ENCODE measurements around the gene RIMS3.

RIMS3 gene

DNA sequence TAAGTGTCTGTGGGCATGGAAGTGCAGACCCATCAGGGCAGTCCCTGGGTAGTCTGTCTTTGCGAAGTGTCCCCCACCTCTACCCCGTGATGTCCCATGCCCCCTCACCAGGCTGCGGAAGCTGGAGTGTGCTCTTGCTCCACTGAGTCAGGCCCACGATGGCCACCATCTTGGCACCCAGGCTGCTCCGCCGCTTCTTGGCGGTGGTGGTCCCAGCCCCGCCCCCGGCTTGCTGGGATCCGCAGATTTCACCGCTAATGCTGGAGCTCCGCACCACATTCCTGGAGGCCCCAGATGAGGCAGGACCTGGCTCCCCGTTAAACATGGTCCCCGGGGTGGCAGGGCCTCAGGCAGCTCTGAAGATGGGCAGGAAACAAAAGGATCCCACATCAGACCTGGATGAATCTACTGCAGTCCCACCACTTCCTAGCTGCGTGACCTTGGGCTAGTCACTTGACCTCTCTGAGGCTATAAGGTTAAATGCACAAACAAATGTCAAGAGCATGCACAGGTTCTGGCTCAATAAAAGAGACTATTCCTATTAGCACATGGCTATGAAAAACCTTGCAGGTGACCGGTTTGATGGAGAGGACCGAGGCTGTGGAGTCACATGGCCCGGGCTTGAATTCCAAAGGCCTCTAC lies 23.8 kb downstream of the RIMS3 start:
- Histone ChIP-seq H3K79me2 (ENCODE audit: insufficient read depth, low read length) (no peaks in the 10 kb centered on the region), H3K9ac (ENCODE audit: low read length) (no peak overlapping the region), H3K9me3 (ENCODE audit: low read length) (no peaks in the 10 kb centered on the region), H2AFZ (ENCODE audit: low read length) (no peak overlapping the region), H3K4me1 (ENCODE audit: insufficient read depth, low read length, severe bottlenecking) (no peaks in the 10 kb centered on the region), H3K9me2 (ENCODE audit: low read depth, low read length) (no peaks in the 10 kb centered on the region), H3F3A (ENCODE audit: insufficient read depth, low read length) (no peaks in the 10 kb centered on the region), H3K36me3 (ENCODE audit: insufficient read depth, low read length) (no peaks in the 10 kb centered on the region), H3K27ac (ENCODE audit: low read depth, low read length, poor library complexity, severe bottlenecking) (no peak overlapping the region), H3K27me3 (ENCODE audit: insufficient read depth, low read length) (no peaks in the 10 kb centered on the region), H3K4me3 (ENCODE audit: low read depth, low read length, poor library complexity, severe bottlenecking) (no peak overlapping the region), H4K20me1 (ENCODE audit: insufficient read depth, low read length) (no peaks in the 10 kb centered on the region), H3K4me2 (ENCODE audit: low read length) (no peak overlapping the region)
- no peak for TF ChIP-seq EZH2 (IDR thresholded peaks at IDR 0.05; ENCODE audit: borderline replicate concordance, low read length)
- TF ChIP-seq, protein P1, sequence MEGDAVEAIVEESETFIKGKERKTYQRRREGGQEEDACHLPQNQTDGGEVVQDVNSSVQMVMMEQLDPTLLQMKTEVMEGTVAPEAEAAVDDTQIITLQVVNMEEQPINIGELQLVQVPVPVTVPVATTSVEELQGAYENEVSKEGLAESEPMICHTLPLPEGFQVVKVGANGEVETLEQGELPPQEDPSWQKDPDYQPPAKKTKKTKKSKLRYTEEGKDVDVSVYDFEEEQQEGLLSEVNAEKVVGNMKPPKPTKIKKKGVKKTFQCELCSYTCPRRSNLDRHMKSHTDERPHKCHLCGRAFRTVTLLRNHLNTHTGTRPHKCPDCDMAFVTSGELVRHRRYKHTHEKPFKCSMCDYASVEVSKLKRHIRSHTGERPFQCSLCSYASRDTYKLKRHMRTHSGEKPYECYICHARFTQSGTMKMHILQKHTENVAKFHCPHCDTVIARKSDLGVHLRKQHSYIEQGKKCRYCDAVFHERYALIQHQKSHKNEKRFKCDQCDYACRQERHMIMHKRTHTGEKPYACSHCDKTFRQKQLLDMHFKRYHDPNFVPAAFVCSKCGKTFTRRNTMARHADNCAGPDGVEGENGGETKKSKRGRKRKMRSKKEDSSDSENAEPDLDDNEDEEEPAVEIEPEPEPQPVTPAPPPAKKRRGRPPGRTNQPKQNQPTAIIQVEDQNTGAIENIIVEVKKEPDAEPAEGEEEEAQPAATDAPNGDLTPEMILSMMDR (IDR thresholded peaks at IDR 0.05; ENCODE audit: low read length) = no peak

DNA sequence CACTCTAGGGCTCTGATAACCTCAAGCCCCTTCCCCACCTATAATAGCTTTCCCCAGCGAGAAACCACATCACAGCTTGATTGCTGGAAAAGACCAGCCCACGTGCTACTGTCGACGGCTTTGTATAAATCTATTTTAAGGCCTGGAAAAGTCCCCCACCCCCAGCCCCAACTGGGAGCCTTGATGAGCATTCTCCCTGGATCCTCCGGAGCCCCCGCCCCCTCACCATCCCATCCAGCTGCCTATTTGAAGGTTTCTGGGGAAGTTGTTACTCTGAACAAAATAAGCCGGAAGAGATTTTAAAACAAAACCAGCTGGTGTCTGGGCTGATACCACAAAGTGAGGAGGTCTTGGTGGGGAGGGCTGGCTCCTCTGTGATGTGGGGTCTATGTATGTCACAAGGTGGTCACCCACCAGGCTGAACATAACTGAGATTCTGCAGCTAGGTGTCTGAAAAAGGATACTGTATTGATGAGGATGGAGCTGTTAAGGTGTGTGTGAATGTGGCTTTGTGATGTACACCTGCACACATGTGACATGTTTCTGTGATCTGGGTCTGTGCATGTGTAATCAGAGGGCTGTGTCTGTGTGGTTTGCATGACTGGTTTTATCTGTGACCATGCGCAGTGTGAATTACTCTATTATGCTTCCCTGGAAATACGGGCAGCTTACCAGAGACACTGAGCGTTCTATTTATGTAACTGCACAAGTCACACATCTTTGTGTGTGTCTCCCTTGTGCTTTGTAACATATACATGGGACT lies 25.0 kb downstream of the RIMS3 start:
- H3K36me3 ChIP-seq (ENCODE audit: insufficient read depth, low read length) = no peaks in the 10 kb centered on the region
- H4K20me1 ChIP-seq (ENCODE audit: insufficient read depth, low read length) = no peaks in the 10 kb centered on the region
- H3K27me3 ChIP-seq (ENCODE audit: insufficient read depth, low read length) = no peaks in the 10 kb centered on the region
- no peak overlapping the region for H3K27ac ChIP-seq (ENCODE audit: low read depth, low read length, poor library complexity, severe bottlenecking)
- no peaks in the 10 kb centered on the region for H3K9me2 ChIP-seq (ENCODE audit: low read depth, low read length)
- TF ChIP-seq EZH2 (IDR thresholded peaks at IDR 0.05; ENCODE audit: borderline replicate concordance, low read length) = no peak
- TF ChIP-seq, protein P1 (IDR thresholded peaks at IDR 0.05; ENCODE audit: low read length) = no peak
- no peak overlapping the region for H3K9ac ChIP-seq (ENCODE audit: low read length)
- no peaks in the 10 kb centered on the region for H3K4me1 ChIP-seq (ENCODE audit: insufficient read depth, low read length, severe bottlenecking)
- H3F3A ChIP-seq (ENCODE audit: insufficient read depth, low read length) = no peaks in the 10 kb centered on the region
- no peak overlapping the region for H3K4me3 ChIP-seq (ENCODE audit: low read depth, low read length, poor library complexity, severe bottlenecking)
- no peak overlapping the region for H3K4me2 ChIP-seq (ENCODE audit: low read length)
- H2AFZ ChIP-seq (ENCODE audit: low read length) = no peak overlapping the region
- H3K79me2 ChIP-seq (ENCODE audit: insufficient read depth, low read length) = no peaks in the 10 kb centered on the region
- H3K9me3 ChIP-seq (ENCODE audit: low read length) = no peaks in the 10 kb centered on the region

DNA sequence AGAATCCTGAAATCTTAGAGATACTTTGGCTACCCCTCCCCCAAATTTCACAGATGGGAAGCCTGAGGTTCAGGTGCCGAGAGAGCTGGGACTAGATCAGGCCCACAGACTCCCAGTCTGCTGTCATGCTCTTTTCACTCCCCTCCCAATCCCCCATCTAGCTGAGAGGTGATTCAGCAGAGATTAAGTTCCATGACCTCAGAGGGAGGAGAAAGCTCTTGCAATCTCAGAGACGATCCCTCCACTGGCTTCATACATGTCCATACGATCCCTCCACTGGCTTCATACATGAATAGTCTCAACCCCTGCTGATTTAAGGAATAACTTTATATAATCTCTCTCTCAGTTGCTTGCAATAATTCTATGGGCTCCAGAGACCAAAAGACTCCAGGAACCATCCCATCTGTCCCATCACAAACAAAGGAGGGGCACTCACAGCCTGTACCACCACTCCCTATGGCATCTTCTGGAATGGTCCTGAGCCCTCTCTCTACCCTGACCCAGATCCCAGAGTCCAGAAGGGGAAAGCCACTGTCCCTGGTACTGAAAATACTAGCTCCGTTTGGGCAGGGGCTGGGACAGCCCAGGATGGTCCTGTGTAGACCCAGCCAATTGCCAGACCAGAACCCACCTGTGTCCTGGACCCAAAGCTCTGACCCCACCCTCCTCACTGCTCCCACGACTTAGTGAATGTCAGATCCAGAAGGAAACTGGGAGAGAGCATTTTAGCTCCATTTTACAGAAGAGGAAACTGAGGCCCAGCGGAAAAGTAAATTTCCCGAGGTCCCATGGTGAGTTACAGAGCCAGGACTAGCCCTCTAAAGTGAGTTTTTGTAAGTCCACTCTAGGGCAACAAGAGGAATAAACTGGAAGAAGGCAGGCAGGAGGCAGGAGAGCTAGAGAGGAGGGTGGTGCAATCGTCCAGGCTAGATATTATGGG lies 27.1 kb downstream of the RIMS3 start:
- Histone ChIP-seq H3K9me2 (ENCODE audit: low read depth, low read length) (no peaks in the 10 kb centered on the region), H3K27ac (ENCODE audit: low read depth, low read length, poor library complexity, severe bottlenecking) (no peak overlapping the region), H3K4me2 (ENCODE audit: low read length) (no peak overlapping the region), H3K79me2 (ENCODE audit: insufficient read depth, low read length) (no peaks in the 10 kb centered on the region), H3K36me3 (ENCODE audit: insufficient read depth, low read length) (no peaks in the 10 kb centered on the region), H4K20me1 (ENCODE audit: insufficient read depth, low read length) (no peaks in the 10 kb centered on the region), H3K4me1 (ENCODE audit: insufficient read depth, low read length, severe bottlenecking) (peaks cover 9% of the 10 kb centered on the region), H3K9ac (ENCODE audit: low read length) (no peak overlapping the region), H2AFZ (ENCODE audit: low read length) (no peak overlapping the region), H3K4me3 (ENCODE audit: low read depth, low read length, poor library complexity, severe bottlenecking) (no peak overlapping the region), H3K9me3 (ENCODE audit: low read length) (no peaks in the 10 kb centered on the region), H3K27me3 (ENCODE audit: insufficient read depth, low read length) (no peaks in the 10 kb centered on the region), H3F3A (ENCODE audit: insufficient read depth, low read length) (no peaks in the 10 kb centered on the region)
- TF ChIP-seq EZH2 (IDR thresholded peaks at IDR 0.05; ENCODE audit: borderline replicate concordance, low read length) = no peak
- TF ChIP-seq, protein P1 (IDR thresholded peaks at IDR 0.05; ENCODE audit: low read length) = no peak
